Activated CD8-positive, alpha-beta memory T cell treated with anti-CD3 and anti-CD28 coated beads, Interleukin-2, amount 50 U/mL, for 48 hours (primary cell): ENCODE results near the gene TBC1D2.
A peak's percentile ranks its signal among the peaks of the same experiment; 100 is the strongest.
"Not testable (repeated sequence)": the region's sequence is repeated elsewhere in the genome, so short reads cannot be mapped to it uniquely, and the experiment has no call there.

Experiments
- DNase-seq: peaks from one replicate; pipeline ENCODE4 v3.0.0-alpha.2; 2020

TBC1D2 gene

GRCh38 chr9:98185021-98185567, 70.4 kb downstream of the TBC1D2 start:
- DNase-seq: no peak

GRCh38 chr9:98184326-98184725, 71.1 kb downstream of the TBC1D2 start:
- no peak for DNase-seq

GRCh38 chr9:98182889-98183599, 72.4 kb downstream of the TBC1D2 start:
- DNase-seq: no peak

- DNase-seq: no peak
Measured at GRCh38 chr9:98182069-98182820, 73.2 kb downstream of the TBC1D2 start.

- DNase-seq: no peak
Measured at GRCh38 chr9:98181746-98182068, 73.7 kb downstream of the TBC1D2 start.

- no peak for DNase-seq
Measured at GRCh38 chr9:98180996-98181395, 74.5 kb downstream of the TBC1D2 start.

GRCh38 chr9:98178874-98179850, 76.3 kb downstream of the TBC1D2 start:
- no peak for DNase-seq

GRCh38 chr9:98176391-98177259, 78.8 kb downstream of the TBC1D2 start:
- no peak for DNase-seq

GRCh38 chr9:98175762-98176161, 79.7 kb downstream of the TBC1D2 start:
- no peak for DNase-seq

- DNase-seq: no peak
Measured at GRCh38 chr9:98175028-98175569, 80.3 kb downstream of the TBC1D2 start.

GRCh38 chr9:98174502-98174918, 80.9 kb downstream of the TBC1D2 start:
- not testable (repeated sequence) for DNase-seq

GRCh38 chr9:98173181-98173580, 82.3 kb downstream of the TBC1D2 start:
- DNase-seq: no peak

GRCh38 chr9:98172604-98173003, 82.8 kb downstream of the TBC1D2 start:
- DNase-seq: no peak

GRCh38 chr9:98171176-98171925, 84.1 kb downstream of the TBC1D2 start:
- DNase-seq: no peak

GRCh38 chr9:98168941-98169488, 86.4 kb downstream of the TBC1D2 start:
- peak; percentile 67 for DNase-seq

GRCh38 chr9:98168153-98168780, 87.2 kb downstream of the TBC1D2 start:
- no peak for DNase-seq

- DNase-seq: no peak
Measured at GRCh38 chr9:98164912-98165311, 90.5 kb downstream of the TBC1D2 start.

GRCh38 chr9:98162613-98163012, 92.8 kb downstream of the TBC1D2 start:
- DNase-seq: no peak

GRCh38 chr9:98161851-98162250, 93.6 kb downstream of the TBC1D2 start:
- DNase-seq: no peak

- no peak for DNase-seq
Measured at GRCh38 chr9:98159790-98160189, 95.7 kb downstream of the TBC1D2 start.
